HG02970 (cell line): ENCODE data around the gene PEF1.

ENCODE experiments used
- ATAC-seq: cut with Tn5 transposase; IDR thresholded peaks from one replicate; pipeline ENCODE4 v1.9.1; 2021; ENCODE audit warnings: mild to moderate bottlenecking, moderate library complexity, moderate number of reproducible peaks; ENCODE audit not compliant: unreplicated experiment, low FRiP score

The PEF1 gene

DNA sequence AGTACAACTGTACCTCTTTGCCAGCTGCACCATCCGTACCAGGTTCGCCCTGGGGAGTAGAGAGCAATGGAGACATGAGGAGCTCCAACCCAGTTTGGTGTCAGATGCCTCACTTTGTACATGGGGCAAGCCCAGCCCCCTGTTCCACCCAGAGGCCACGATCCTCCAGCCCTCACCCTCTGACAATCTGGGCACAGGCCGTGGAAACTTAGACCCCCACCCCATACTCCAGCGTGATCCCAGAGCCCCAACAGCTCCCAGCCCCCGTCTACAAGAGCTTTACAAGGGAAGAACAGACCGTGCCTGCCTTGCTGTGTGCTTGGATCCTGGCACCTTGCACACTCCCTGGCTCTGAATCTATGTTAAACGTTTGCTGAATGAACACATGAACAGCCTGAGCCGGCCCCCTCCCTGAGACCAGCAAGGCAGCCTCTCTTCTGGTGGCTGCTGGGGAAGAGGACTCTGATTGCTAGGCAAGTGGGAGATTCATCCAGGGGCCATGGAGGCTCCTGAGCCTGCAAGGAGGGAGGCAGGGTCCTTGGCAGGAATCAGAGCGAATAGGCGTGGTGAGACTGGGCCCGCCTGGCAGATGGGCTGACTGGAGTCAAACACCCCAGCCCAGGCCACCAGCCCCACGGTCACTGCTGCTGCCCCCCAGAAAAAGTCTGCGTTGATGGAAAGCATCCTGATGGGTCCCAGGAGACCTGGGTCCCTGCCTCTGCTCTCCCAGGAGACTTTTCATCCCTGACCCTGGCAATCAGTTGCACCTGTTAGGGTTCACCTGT, 12.5 kb upstream of the PEF1 start:
- ATAC-seq: no peak

DNA sequence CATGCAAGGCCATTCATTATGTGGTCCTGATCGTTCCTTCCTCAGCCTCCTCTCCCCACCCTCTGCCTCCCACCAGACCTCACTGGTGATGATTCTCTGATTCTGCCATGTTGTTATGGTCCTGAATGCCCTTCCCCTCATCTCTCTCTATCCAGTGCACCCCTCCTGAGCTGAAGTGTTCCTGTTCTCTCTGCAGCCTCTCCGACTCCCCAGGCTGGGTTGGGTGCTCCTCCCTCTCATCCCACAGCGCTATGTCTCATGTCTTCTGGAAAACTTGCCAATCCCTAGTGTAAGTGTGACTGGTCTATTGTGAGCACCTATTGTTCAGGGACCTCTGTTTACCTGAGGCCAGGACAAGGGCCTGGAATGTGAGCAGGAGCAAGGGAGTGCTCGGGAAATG, 11.1 kb upstream of the PEF1 start:
- no peak for ATAC-seq

DNA sequence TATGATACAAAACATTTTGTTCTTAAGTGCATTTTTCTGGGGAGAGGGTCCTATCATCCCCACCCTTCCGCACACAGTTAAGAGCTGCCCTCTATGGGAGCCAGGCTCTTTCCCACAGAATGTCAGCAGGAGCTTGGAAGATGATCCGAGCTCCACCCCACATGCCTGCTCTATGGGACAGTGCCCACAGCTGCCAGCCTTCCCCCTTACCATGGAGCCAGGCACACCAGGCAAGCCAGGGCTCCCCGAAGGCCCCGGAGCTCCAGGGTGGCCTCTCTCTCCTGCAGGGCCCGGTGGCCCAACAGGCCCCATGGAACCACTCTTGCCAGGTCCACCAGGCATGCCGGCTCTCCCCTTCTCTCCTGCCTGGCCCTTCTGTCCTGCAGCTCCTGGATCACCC, 10.4 kb upstream of the PEF1 start:
- ATAC-seq: no peak

- no peak for ATAC-seq
These were observed 9.7 kb upstream of the PEF1 start for GRCh38 chr1:31654474-31654776.

GRCh38 chr1:31653717-31654473, 9.2 kb upstream of the PEF1 start:
- no peak for ATAC-seq

DNA sequence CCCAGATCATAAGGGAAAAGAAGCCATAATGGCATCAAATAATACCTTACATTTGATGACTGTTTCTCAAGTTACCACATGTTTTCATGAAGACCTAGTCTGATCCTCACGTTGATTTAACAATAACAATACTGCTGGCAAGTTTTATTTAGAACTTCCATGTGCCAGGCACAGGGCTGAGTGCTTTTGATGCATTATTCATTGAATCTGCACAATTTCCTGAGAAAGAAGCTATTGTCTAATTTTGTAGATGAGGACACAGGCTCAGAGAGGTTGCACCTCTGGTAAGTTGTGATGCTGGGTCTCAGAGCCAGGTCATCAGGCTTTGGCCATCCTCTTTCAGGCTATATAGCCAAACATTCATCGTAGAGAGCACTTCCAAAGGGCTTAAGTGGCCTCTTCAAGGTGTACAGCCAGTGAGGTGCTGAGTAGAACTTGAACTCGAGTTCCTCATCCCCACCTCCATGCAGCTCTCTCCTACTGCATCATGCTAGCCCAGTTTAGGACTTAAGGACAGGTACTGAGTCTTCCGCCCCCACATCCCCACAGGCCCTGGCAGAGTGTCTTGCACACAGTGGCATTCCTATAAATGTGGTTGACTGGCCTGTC, 8.3 kb upstream of the PEF1 start:
- ATAC-seq: no peak

DNA sequence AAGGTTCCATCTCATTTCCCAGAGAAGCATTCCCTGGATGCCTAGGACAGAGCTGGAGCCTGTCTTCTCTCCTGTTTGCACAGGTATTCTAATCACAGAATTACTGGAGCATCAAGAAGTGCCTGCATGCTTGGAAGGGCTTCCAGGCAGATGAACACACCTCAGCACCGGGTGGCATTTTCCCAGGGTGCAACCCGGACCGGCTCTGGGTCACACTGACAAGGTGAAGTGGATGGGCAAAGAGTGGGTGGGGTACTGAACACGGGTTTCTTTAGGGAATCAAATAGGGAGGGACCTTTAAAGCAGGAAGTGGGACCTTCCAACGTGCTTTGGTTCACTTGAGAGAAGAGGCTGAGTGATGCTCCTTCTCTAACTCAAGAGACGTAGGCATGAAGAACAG, 7.1 kb upstream of the PEF1 start:
- no peak for ATAC-seq

DNA sequence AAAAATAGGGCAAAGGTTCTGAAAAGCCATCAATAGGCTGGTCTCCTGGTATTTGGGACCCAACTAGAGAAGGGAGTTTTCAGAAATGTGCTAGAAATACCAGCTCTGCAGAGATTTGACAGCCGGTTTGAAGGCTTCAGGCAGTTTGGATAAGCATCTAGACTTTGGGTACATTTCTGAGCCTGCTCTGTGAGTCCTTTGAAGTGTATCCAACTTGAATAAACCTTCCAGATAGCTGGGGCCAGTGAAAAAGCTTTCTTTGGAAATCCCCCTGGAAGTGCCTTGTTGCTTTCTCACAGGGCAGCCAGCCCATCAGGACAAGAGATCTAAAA, 6.4 kb upstream of the PEF1 start:
- ATAC-seq: no peak

DNA sequence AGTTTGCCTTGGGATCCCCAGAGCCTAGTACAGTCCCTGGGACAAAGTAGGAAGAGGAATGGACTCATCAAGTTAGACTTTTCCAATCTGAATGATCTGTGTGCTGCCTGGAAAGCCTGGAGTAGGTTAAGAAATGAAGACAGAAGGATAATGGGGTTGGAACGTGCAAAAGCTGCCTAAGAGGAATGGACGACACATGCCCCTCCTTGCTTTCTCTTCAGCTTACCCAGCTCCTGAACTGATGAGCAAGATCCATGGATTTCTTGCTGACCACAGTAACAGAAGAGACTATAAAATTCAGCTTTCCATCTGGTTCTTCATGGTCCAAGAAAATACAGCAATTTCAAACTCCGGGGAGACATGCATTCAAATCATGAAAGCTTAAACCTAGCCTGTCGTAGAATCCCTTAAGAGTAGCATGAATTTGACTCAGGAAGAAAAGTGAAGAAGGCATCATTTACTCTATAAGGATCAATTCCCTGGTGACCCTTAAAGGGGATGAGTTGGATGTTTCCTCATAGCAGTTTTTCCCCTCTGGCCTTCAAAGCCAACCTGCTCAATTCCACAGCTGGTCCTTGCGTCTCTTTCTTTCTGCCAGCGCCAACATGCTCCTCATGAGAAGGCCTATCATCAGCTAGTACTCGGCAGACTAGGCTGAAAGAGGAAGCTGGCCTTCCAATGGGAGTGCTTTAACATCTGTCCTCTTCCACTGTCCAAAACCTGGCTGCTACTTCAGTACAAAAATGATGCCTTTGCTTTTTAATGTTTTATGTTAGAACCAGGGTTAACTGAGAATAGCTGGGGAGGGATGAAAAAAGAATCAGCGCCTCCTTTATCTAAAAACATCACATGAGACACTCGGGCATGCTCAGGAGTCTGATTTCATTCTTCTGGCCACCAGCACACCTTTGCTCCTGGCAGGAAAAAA, 5.7 kb upstream of the PEF1 start:
- ATAC-seq: no peak

DNA sequence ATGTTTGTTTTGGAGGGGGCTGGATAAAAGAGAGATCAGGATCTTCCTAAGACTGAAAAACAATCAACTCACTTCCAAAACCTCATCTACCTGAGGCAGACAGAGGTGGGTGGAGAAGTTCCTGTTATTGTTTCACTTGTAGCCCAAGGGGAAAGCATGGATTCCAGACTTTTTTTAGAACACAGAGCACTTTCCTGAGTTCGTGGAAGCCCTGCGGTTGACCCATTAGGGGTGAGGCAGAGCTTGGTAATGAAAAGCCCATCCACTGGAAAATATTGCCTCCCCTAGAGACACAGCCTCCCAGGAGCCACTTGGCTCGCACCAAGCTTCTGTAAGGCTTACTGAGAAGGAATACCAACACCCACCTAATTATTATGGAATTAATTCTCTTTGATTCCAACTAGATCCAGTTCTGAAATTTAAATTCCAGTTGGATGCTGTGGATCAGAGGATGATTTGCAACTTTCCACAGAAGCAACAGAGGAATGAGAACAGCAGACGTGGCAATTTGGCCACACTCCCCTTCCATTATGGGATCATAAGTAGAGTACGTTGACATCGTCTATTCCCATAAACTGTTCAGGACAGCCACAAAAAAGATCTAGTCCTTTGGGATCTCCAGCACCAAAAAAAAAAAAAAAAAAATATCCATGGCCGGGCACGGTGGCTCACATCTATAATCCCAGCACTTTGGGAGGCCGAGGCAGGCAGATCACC, 4.1 kb upstream of the PEF1 start:
- ATAC-seq: no peak

DNA sequence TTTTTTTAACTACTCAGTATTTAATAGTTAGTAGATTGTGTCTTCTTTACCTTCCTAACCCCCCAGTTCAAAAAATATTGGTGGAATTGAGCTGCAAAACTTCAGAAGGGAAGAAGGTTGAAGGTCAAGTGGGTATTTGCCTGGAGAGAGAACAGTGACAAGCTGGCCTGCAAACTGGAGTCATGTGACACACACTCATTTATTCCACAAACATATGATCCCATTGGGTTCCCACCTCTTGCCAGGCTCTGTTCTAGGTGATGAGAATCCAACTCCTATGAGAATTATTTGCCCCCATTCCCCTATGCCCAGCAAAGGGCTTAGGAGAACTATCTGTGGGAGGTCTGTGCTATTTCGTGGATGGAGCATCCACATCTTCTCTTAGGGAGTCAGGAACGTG, 3.5 kb upstream of the PEF1 start:
- no peak for ATAC-seq

GRCh38 chr1:31647106-31647505, 2.4 kb upstream of the PEF1 start:
- ATAC-seq: no peak

DNA sequence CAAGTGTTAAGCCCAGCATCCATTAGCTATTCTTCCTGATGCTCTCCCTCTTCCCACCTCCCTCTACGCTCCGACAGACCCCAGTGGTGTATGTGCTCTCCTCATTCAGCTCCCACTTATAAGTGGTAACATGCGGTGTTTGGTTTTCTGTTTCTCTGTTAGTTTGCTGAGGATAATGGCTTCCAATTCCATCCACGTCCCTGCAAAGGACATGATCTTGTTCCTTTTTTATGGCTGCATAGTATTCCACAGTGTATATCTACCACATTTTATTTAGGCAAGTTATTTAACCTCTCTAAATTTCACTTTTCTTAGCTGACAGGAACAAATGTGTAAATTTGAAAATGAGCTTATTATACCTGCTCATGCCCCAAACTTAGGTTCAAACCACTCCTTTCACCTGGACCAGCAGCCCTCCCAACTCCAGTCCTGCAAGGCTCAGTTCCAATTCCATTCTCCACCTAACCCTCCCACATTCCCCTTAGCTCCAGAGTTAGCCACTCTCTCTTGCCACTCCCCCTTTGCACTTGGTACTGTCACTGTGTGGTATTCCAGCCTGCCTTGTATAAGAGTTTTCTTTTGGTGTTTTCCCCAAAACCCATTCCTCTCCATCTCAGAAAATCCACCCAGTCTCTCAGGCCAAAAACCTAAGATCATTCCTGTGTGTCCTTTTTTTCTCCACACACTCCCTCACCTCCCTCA, 1.7 kb upstream of the PEF1 start:
- ATAC-seq: no peak

DNA sequence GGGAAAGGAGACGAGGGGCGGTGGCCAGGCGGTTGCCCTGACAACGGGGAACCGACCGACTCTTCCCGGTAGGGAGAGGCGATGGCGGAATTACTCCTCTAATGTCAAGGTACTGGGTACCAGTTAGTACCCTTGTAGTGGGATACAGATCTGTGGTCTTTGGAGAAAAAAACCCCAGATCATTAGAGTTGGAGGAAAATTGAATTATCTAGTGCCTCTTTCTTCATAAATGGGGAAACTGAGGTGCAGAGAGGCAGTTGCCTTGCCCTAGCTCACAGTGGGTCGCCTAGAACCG, 545 bp upstream of the PEF1 start:
- no peak for ATAC-seq

- no peak for ATAC-seq
These were observed 608 bp downstream of the PEF1 start for GRCh38 chr1:31643976-31644559.

DNA sequence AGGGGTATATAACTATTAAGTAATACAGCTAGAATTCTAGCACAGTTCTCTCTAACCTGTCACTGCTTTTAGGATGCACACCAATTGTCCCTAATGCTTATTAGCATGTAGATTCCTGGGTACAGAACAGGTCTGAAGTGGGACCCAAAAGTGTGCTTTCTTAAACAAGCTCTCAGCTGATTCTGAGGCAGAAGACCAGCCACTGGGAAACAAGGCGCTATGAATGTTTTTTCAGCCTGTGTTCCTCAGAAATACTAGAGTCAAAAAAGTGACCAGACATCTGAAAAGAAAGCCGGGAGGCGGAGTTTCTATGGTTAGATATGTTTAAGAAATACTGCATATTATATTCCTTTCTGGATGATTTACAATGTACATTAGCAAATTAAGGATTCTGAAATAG, 1.8 kb downstream of the PEF1 start:
- ATAC-seq: no peak

- ATAC-seq: no peak
These were observed 2.3 kb downstream of the PEF1 start for GRCh38 chr1:31642366-31642765.

- no peak for ATAC-seq
These were observed 3.7 kb downstream of the PEF1 start for GRCh38 chr1:31640964-31641363.

DNA sequence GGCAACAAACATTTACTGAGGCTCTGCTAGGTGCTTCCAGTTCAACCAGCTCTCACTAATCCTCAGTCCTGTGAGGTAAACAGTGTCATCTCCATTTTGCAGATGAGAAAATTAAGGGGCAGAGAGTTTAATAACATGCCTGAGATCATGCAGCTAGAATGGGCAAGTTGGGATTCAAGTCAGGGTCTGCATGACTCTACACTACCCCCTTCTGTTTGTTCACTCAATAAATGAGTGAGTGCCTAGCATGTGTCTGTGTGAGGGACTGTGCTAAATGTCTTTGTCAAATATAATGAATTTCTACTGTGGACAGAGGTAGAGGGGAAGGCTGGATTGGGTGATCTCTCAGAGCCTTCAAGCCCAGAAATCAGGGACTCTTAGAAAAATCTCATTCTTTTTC, 4.5 kb downstream of the PEF1 start:
- ATAC-seq: no peak

- ATAC-seq: no peak
These were observed 5.1 kb downstream of the PEF1 start for GRCh38 chr1:31639543-31639942.
